ENCODE measurements around the gene AP3S1. TPM values are rescaled to one million over a fixed set of nuclear protein-coding genes. Genes with fewer than 3 reads are reported as not detected.

The AP3S1 gene
- total RNA-seq, 1 donor: 126 TPM

- DNase-seq (ENCODE audit: low read depth): no peak
- H3K4me3 ChIP-seq (ENCODE audit: low read depth, low read length): no peak overlapping the region
- no peak for TF ChIP-seq CTCF (IDR thresholded peaks at IDR 0.05; ENCODE audit: insufficient read depth, low read depth, low read length)
Measured at GRCh38 chr5:115946655-115947054, 104.9 kb downstream of the AP3S1 start.

- H3K4me3 ChIP-seq (ENCODE audit: low read depth, low read length): no peak overlapping the region
- no peak for DNase-seq (ENCODE audit: low read depth)
- no peak for TF ChIP-seq CTCF (IDR thresholded peaks at IDR 0.05; ENCODE audit: insufficient read depth, low read depth, low read length)
Measured at GRCh38 chr5:115947260-115947659, 105.5 kb downstream of the AP3S1 start.

- peak; percentile 42 for DNase-seq (ENCODE audit: low read depth)
- no peak overlapping the region for H3K4me3 ChIP-seq (ENCODE audit: low read depth, low read length)
- TF ChIP-seq CTCF (IDR thresholded peaks at IDR 0.05; ENCODE audit: insufficient read depth, low read depth, low read length): no peak
Measured at GRCh38 chr5:115948091-115948534, 106.4 kb downstream of the AP3S1 start.

GRCh38 chr5:115949096-115949495 lies 107.4 kb downstream of the AP3S1 start:
- no peak for TF ChIP-seq CTCF (IDR thresholded peaks at IDR 0.05; ENCODE audit: insufficient read depth, low read depth, low read length)
- H3K4me3 ChIP-seq (ENCODE audit: low read depth, low read length): no peak overlapping the region
- no peak for DNase-seq (ENCODE audit: low read depth)

DNA sequence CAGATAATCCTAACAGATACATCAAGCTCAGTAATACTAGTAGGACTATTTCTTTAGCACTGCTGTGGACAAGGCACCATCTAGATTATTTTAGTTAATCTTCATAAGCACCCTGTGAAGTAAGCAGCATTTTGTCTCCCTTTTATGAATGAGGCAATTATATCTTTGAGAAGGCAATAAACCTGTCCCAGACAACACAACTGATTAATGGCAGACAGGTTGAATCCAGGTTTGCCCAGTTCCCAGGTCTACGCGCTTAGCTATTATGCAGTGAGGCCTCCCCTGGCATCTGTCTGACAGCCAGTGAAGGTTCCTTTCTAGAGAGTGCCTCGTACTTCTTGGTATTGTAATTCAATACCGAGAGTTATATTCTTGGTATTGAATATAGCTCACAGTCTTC lies 110.9 kb downstream of the AP3S1 start:
- no peak for DNase-seq (ENCODE audit: low read depth)
- no peak for TF ChIP-seq CTCF (IDR thresholded peaks at IDR 0.05; ENCODE audit: insufficient read depth, low read depth, low read length)
- H3K4me3 ChIP-seq (ENCODE audit: low read depth, low read length): no peak overlapping the region

DNA sequence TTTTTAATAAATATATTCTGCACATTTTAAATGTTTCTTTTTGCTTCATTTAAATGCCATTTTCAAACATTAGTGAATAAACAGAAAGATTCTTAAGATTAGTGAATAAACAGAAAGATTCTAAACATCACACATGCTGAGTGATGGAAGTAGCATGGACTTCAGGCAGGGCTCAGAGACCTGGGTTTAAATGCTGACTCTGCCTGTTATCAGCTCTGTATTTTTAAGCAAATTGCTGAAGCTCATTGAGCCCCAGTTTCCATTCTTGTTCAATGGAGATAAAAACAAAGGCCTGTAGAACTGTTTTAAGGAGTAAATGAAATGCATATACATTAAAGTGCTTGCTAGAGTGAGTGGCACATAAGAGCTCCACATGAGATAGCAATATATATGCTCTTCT lies 112.4 kb downstream of the AP3S1 start:
- TF ChIP-seq CTCF (IDR thresholded peaks at IDR 0.05; ENCODE audit: insufficient read depth, low read depth, low read length): no peak
- DNase-seq (ENCODE audit: low read depth): no peak
- no peak overlapping the region for H3K4me3 ChIP-seq (ENCODE audit: low read depth, low read length)

DNA sequence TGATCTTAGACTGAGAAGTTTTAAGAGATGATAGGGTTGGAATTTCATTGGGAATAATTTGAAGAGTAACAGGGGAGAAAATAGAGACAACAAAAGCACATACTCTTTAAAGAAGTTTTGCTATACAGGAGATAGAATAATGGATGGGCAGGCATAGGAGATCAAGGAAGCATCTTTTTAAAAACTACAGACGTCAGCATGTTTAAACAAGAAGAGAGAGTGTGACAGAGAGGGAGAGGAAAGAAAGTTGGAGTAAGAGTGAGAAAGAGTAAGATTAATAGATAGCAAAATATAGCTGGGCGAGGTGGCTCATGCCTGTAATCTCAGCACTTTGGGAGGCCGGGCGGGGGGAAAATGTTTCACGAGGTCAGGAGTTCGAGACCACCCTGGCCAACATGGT lies 115.2 kb downstream of the AP3S1 start:
- no peak for TF ChIP-seq CTCF (IDR thresholded peaks at IDR 0.05; ENCODE audit: insufficient read depth, low read depth, low read length)
- H3K4me3 ChIP-seq (ENCODE audit: low read depth, low read length): no peak overlapping the region
- no peak for DNase-seq (ENCODE audit: low read depth)
